Retinal pigment epithelial cell (primary cell): Measurements from ENCODE around the gene C19orf38.
"Not testable (repeated sequence)": the region's sequence is repeated elsewhere in the genome, so short reads cannot be mapped to it uniquely, and the experiment has no call there.

Experiments
- DNase-seq: peaks from one replicate; pipeline ENCODE4 v3.0.0-alpha.2; 2010; ENCODE audit warnings: low read depth
- H3K4me3 ChIP-seq: 2 replicates; pipeline ENCODE4 v1.5.1; 2011; ENCODE audit warnings: mild to moderate bottlenecking, low read length, control low read depth, moderate library complexity
- CTCF ChIP-seq: conservative IDR thresholded peaks from 2 replicates; pipeline ENCODE4 v1.5.1; 2011; ENCODE audit warnings: low read depth, low read length, control low read depth, inconsistent platforms

Gene C19orf38

GRCh38 chr19:10852941-10853340 lies 4.7 kb downstream of the C19orf38 start:
- H3K4me3 ChIP-seq, result no peak overlapping the region
- no peak for DNase-seq
- TF ChIP-seq CTCF, result no peak

GRCh38 chr19:10854350-10855089 lies 6.3 kb downstream of the C19orf38 start:
- H3K4me3 ChIP-seq, result no peak overlapping the region
- TF ChIP-seq CTCF, result no peak
- DNase-seq, result no peak

- no peak overlapping the region for H3K4me3 ChIP-seq
- TF ChIP-seq CTCF, result peak; percentile 62
- DNase-seq, result no peak
Measured at GRCh38 chr19:10855879-10856522, 7.8 kb downstream of the C19orf38 start.

- H3K4me3 ChIP-seq, DNase-seq: not testable (repeated sequence)
Measured at GRCh38 chr19:10856899-10857298, 8.7 kb downstream of the C19orf38 start.

- DNase-seq, result no peak
- no peak overlapping the region for H3K4me3 ChIP-seq
- peak; percentile 90 for TF ChIP-seq CTCF
Measured at GRCh38 chr19:10858204-10858828, 10.1 kb downstream of the C19orf38 start.

- no peak for DNase-seq
- H3K4me3 ChIP-seq, result no peak overlapping the region
Measured at GRCh38 chr19:10861103-10861651, 13.0 kb downstream of the C19orf38 start.

More at GRCh38 chr19:10861103-10861651, 13.0 kb downstream of the C19orf38 start:
- peak; percentile 60 for TF ChIP-seq CTCF
